Epidermal melanocyte (primary cell): ENCODE data around the gene TLX2.

ENCODE experiments used
- DNase-seq: peaks from one replicate; pipeline ENCODE4 v3.0.0; 2011; ENCODE audit warnings: low spot score; ENCODE audit not compliant: insufficient read length

TLX2 gene

DNA sequence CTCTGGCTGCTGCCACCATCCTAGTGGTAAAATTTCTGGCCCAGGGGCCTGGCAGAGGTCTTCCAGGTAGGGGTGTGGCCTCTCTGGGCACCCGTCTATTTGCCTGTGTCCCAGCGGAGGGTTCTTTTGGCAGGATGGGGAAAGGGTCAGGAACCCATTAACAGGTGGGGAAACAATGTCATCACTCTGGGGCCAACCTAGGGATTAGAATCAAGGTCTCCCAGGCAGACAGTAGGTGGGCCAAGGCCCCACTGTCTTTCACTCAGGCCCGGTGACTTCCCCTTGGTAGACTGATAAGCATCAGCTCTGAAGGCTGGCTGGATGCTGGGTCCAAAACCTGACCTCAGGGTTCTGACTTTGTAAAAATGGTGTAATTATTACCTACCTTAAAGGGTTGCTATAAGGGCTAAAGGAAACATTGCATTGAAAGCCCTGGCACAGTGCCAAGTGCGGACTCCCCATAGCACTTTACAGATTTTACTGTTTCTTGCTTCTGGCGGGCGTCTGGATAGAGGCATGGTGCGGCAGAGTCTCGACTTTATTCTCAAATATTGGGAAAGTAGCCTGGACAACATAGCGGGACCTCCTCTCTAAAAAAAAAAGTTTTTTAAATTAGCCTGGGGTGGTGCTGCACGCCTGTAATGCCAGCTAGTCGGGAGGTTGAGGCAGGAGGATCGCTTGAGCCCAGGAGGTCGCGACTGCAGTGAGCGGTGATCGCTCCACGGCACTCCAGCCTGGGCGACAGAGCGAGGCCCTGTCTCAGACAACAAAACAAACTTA, 17.1 kb upstream of the TLX2 start:
- no peak for DNase-seq

DNA sequence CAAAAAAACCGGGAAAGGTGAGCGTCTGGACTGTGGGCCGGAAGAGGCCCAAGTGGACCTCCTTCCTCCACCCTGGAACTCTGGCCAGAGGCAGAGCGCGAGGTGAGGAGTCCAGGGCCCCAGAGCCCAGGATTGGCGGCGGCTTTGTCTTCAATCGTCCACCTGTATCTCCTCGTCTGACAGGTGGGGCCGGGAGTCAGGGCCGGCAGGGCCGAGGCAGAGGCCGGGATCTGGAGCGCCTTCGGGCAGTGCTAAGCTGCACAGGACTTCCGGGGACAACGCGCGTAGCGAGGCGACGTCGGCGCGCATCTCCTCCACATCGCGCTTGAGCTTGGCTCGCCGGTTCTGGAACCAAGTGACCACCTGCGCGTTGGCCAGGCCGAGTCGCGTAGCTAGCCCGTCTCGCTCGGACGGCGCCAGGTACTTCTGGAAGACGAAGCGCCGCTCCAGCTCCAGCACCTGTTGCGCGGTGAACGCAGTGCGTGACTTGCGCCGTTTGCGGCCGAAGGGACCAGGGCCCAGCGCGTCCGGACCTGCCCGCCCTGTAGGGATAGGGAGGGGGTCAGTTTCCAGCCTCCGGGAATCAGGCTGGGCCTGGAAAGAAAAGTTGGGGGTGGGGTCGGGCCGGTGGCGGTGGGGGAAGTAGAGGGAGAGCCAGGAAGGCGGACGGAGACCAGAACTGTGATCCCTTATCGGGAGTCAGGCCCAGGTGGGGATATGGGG, 16.3 kb upstream of the TLX2 start:
- DNase-seq = no peak

DNA sequence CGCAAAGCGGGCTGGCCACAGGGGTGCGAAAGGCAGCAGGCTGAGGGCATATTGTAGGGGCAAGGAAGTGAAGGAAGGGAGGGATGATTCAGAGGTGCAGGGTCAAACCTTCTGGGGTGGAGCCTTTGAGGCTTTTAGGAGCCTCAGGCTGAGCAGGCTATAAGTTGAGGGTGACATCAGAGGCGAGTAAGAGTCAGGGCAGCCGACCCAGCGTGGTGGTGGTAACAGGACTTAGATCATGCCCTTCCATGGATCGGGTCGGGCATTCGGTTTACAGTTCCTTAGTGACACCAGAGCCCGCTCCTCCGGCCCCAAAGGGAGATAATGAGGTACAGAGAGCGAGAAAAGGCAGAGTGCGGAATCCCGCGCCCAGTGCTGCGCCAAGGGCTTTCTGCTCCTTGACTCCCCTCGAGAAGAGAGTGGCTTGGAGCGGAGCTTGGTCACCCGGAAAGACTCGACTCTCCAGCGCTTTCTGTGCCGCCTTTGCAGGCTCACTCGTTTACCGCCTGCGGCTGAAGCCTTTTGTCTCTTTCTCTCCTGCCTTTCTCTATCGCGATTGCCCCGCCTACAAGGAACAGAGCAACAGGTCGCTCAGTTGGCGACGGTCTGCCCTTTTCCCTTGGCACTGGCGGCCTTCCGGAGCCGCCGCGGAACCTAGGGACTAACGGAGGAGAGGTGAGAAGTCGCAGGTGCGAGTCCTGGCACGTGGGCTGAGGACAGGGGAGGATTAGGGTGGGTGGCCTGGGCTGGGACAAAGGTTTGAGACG, 15.6 kb upstream of the TLX2 start:
- DNase-seq = no peak

DNA sequence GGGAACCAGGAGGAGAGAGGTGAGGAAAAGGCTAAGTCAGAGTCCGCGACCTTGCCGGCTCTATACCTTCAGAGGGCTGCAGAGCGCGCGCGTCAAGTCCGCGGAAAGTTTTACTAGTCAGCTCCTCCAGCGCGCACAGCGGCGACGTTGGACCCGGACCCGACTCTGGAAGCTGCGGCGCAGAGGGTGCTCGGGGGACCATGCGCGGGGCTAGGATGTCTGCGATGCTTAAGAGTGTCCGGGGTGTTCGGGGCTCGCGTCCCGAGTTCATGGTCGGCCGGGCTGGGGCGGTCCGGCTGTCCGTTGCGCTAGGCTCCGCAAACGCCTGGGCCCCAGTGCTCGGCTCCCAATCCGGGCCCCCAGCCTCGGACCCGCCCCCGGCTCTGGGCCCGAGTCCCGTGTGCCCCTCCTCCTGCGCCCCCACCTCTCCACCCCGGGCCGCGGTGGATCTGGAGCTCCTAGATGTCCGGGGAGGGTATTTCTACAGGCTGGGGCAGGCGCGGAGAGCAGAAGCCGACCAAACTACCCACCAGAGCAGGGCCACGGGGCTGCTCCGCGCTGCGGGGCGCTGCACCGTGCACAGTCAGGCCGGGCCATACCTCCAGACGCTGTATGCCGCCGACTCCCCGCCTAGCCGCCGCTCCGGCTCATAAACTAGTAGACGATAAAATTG, 14.8 kb upstream of the TLX2 start, which contains the start of gene LBX2:
TSS of gene LBX2 (minus strand) at position 337 of the 673 bp plus-strand sequence. CDS start at position 271, 66 bp downstream.
- DNase-seq = no peak

DNA sequence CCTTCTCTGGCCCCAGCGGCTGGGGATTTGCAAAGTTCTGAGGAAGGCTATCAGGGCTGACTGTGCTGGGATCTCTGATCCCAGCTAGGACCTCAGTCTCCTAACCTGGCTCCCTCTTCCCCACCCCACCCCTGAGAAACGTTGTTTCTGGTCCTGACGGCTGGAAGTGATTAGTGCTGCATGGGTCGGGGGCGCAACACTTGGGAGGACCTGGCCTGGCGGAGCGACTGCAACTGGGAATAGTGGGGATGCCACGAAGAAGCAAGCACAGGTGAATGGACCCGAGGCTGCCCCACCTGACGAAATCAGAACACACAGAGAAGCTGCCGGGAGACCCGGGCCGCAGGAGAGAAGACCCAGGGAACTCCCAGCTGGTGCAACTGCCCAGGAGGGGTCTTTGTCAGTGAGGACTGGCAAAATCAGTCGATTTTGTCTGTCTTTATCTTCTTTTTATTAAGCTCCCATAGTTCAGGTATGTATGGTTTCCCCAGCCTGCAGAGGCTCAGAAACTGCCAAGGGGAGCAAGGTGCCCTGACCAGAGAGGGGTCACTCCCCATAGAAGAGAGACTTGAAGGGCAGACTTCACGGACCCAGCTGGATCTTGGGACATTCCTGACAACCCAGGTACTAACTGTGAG, 14.2 kb upstream of the TLX2 start:
- DNase-seq = no peak

DNA sequence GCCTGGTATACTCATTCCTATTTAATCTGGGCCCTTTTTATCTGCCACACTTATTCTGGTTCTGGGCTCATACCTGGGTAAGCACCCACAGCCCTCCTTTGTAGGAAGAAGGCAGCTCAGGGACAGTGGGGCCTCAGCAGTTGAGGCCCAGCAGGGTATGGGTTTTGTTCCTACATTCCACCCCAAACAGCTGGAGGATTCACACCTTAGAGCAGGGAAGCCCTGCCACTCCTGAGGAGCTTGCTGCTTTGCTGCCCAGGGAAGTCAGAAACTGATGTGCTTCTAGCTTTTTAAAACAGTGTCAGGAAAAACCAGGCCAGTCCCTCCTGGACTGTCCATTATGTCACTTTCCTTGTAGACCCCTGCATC, 13.7 kb upstream of the TLX2 start:
- no peak for DNase-seq

DNA sequence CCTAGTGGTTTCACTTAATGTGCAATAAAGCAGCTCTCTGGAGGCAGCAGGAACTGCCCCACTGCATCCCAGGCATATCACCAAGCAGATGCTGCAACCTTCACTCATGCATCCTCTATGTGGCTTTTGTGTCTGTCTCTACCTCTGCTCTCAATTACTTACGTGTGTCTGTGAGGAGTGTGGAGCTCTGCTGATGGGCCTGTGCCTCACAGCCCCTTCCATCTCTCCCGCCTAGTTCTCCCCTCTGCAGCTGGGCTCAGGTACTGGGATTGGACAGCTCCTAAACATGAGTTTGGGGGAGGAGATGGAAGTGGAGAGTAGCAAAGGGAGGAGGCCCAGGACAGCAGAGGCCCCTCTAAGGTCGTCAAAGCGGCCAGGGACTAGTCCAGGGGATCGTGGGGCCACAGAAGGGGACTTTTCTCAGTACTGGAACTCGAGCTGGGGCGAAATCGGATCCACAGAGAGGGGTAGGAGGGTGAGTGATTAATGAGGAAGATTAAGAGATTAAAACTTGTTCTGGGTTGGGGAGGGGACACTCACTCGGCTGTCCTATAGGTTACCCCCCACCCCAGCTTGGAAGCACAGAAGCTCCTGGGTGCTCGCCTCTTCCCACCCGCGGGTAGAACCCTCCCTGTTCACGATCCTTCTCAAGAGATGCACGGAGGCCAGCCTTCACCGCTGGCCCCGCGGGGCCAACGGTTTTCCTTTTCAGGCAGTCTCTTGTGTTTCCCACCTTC, 12.7 kb upstream of the TLX2 start:
- no peak for DNase-seq

DNA sequence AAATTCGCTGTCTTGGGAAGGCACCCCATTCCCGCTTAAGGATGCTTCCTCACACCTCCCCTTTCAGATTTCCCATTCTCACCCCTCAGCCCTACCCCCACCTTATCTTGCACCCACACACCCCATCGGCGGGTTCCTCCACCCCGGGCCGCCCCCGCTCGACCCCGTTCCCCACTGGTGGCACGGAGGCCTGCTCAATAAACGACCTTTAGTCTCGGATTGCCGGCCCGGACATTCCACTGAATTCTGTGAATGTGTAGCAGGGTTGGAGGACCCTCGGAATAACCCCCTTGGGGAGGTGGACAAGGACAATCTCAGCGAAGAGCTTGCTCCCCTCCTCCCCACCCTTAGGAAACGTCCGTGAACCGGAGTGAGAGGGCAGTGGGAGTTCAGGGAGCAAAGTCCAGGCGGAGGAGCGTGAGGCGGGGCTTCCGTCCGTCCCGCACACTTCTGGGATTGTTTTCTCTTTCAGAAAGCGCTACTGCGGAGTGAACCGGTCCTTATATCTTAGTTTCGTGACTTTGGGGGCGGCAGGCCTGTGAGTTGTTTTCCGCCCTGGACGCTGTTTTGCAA, 12.0 kb upstream of the TLX2 start:
- no peak for DNase-seq

DNA sequence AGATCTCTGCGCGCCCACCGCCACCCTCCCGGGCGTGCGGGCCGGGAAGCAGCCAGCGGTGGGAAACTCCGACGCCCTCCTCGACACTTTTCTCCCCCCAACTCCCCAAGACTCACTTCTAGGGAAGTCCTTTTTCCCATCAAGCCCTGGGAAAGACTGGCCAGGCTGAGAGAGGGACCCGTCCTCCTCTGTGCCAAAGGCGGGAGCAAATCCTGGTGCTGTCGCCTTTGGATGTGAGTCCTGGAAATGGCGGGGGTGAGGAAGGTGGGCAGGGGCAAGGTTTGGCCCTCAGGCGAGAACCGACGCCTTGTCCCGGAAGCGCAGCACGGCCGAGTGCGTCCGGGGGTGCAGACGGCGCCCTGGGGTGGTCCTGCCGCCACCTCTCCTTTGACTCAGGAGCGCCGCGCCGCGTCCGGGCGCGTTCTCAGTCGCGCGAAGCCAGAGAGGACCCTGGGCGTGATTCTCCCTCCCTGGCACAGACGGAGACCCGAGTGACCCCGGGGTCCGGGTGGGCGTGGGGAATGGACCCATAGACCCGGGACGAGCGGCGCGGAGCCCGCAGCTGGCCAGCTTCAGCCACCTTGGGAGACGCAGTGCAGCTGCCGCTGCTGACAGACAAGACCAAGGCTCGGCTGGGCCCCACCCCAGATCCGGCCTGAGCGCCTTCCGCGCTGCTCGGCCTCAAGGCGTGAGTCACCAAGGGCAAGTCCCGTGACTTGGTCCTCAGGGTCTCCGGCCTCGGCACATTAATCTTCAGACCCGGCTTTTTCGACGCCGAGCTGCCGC, 11.3 kb upstream of the TLX2 start:
- peak; percentile 76 for DNase-seq

DNA sequence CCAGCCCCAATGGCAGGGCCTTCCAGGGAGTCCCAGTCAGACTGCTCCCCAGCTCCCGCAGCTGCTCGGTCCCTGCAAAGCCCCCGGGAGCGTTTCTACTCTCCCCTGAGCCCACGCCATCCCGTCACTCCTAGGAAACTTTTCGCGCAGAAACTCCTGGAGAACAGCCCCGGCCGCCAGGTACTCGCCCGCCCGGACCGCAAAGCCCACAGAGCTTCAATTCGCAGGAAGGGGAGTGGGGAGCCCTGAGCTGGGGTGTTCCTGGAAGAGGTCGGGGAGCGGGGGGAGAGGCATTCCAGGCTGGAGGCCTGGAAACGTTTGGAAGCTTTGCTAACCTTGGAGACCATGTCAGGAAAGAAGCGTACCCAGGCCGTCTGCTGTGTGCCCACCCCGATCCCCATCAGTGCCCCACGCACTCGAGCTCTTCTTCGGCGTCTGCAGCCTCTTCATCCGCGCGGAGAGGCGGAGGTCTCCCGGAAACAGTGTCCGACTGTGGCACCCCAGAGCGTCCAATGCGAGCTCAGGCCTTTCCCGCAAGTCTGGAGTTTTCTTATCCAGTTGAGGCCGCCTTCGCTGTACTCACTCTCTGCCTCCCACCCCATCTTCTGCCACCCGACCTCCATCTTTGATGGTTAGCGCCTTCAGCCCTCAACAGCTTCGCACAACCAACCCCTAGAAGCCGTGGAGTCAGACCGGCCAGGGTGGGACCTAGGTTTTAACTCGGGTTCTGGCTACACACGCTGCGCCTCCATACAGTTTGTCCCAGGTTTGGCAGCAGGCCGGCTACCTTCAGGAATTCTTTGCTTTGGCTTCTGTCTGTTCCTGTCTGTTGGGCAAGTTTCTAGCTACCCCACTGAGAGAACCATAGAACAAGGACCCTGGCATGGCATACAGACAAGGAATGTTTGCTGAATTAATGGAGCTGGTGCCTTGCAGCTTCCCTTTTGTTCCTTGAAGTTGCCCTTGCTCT, 10.5 kb upstream of the TLX2 start:
- DNase-seq = peak; percentile 20

DNA sequence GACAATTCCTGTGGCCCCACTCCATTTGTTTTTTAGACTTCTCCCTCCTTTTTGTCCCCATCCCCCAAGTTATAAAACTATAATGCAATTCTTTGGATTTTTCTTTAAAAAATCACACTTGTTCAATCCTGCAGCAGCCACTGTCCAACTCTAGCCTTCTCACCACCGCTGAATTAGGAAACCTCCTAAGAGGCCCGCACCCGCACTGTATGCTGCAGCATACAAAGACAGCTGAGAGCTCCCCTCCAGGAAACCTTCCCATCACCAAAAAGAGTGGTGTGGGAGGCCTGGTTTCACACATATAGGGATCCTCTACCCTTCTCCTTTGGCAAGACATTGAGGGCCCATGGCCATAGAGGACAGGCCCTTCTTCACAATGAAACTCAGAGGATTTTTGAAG, 9.7 kb upstream of the TLX2 start:
- DNase-seq = no peak

DNA sequence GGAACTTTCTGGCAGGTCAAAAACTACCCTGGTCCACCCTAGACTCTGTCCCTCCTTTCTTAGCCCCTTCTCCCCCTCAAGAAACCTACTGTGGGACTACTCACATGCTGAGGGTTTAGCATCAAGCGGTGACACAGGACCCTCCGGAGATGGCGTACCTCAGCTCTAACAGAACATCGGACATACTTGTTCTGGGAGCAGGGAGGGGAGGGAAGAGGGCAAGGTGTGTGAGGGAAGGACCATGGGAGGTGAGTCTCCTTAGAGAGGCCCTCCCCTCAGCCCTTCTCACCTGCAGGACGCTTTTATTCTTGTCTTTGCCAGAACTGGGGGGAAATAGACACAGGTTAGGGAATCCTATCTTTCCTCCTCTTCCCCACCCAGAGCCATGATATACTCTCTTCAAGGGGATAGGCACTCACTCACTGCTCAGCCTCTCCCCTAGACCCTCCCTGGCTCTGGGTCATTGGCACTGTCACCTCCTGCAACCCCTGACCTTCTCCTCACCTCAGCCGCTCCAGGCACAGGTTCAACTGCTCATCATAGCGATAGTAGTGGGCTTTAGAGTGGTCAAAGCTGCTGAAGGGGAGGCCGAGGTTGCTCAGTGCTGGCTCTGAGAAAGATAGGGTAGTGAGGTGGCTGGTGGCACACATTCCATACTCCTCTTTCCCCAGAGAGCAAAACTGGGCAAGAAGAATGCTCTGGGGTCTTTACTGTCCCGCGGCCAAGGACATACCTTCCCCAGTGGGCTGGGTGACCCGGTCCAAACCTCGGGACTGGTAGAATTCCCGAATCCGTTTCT, 8.6 kb upstream of the TLX2 start:
- no peak for DNase-seq

DNA sequence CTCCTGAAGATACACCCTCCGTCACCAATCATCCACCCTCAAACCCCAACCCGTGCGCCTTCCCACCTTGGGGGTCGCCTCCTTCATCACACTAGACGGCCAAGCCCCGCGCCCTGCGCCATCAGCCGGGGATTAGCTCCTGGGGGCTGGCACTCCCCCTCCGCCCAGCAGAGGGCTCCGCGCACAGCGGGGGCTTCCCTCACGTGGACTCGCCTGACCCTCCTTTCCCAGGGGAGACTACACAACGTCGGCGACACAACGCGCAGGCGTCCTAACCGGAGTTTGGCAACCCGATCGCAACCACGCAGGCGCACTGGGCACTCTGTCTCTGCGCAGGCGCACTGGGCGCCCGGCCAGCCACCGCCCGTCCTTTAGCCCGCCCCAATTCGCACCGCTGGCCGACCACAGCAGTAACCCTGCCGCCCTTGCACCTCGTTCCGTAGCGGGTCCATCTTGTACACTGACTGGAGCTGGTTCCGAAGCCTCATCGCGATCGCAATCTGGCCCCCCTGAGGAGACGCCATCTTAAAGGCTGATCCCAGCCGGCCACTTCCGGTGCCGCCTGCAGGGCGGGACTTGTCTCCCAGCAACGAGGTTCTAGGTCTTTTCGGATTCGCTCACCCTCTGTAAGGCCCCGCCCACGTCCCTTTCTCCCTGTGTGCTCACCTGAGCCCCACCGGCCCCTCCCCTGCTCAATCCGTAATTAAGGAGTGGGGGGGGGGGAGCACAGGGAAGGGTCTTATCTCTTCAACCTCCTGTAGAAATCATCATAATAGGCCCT, 6.9 kb upstream of the TLX2 start, which contains the start of gene PCGF1:
TSS of gene PCGF1 (minus strand) at position 551 of the 781 bp plus-strand sequence. CDS start at position 524, 27 bp downstream.
- DNase-seq = peak; percentile 98

DNA sequence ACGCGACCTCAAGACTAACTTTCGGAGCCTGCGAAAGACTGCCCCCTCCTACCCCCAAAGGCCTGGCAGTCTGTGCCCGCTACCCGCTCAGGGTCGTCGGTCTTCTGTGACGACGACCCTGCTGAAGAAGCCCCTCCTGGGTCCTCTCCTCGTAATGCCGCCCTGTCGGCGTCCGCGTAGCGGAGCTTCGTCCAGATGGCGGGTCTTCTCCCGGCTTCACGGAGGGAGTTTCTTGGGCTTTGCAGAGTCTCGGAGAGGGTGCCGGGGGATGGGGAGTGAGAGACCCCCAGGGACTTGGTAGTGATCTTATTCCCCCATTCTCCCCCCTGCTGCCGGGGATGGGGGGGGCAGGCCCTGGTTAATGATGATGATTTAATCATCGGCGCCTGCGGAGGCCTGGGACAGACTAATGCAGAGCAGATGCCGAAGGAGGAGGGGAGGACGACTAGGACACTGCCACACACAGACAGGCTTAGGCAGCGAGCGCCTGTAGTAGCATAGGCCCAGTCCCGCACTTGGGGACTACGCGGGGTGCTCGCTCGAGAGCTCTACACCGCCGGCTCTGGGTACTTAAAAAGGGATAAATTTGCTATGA, 6.2 kb upstream of the TLX2 start:
- peak; percentile 46 for DNase-seq

DNA sequence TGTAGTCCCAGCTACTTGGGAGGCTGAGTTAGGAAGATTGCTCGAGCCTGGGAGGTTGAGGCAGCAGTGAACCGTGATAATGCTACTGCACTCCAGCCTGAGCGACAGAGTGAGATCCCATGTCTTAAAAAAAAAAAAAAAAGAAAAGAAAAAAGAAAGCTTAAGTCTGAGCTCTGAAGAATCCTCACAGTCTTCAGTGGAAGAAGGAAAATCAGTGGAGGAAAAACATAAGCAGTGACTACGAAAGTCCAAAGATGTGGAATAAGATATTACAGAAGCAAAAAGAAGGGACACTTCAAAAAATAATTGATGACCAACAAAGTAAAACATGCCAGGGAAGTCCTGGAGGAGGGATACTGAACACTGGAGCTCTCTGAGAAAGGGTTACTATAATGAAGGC, 4.0 kb upstream of the TLX2 start:
- no peak for DNase-seq
